K562 (cell line): ENCODE data around the gene RPLP2. TPM values are rescaled to one million over a fixed set of nuclear protein-coding genes. Genes with fewer than 3 reads are reported as not detected.
A peak's percentile ranks its signal among the peaks of the same experiment; 100 is the strongest.

Experiments
- ATAC-seq: fragments of 200-7000 bp; cut with Tn5 transposase; 3 replicates; pipeline ENCODE4 v1.9.1; 2020; ENCODE audit warnings: moderate library complexity
- BruUV-seq: library from RNA; stranded (reverse); fragments of 400-500 nt; replicated peaks from 2 replicates; lab custom pipeline; 2021; lab: Mats Ljungman, UMichigan
- CTCF ChIA-PET: fragments of 300-600 bp; formaldehyde crosslinking; extraction: SDS; loops from one replicate; lab custom pipeline; 2021; ENCODE audit warnings: low intra/inter-chr PET ratio; lab: Yijun Ruan, JAX
- POLR2A ChIA-PET: fragments of 300-600, 350-650 bp; sonication (Branson Sonifier 250); formaldehyde crosslinking; extraction: SDS; loops from one replicate; lab custom pipeline; 2021; ENCODE audit warnings: antibody characterized with exemption, inconsistent platforms; lab: Yijun Ruan, JAX
- DNase-seq, 4 experiments: peaks; one replicate each; pipeline versions ENCODE4 v3.0.0 to v3.0.0-alpha.2; 2011 to 2018; ENCODE audit warnings: low spot score in 3 of 4, mixed read lengths in 3 of 4; ENCODE audit errors: extremely low read depth in 1 of 4
- FAIRE-seq: peaks from 2 replicates; lab custom pipeline; 2011; peaks lifted over from hg19 to GRCh38; lab: Jason Lieb, UNC
- H2AFZ ChIP-seq: 2 replicates; pipeline ENCODE4 v1.6.0; 2011; ENCODE audit warnings: low read depth, low read length, control low read depth, inconsistent platforms
- H3K27ac ChIP-seq: fragments of 200-600 bp; 3 replicates; pipeline ENCODE4 v1.8.0; 2011; ENCODE audit warnings: low read depth, mild to moderate bottlenecking, control low read depth, inconsistent platforms, low read length, moderate library complexity, mixed read lengths; ENCODE audit errors: extremely low read depth
- H3K27me3 ChIP-seq, 2 experiments: fragments of 300-600 bp in 1 of 2; 2 replicates in 1 of 2; 3 replicates in 1 of 2; pipeline versions ENCODE4 v1.6.0 to v1.8.0; 2011; ENCODE audit warnings: inconsistent platforms in 2 of 2, low read length in 2 of 2, mild to moderate bottlenecking in 1 of 2, mixed read lengths in 1 of 2, moderate library complexity in 1 of 2; ENCODE audit not compliant: control insufficient read depth in 2 of 2, insufficient read depth in 2 of 2
- H3K36me3 ChIP-seq: fragments of 300-600 bp; 3 replicates; pipeline ENCODE4 v1.8.0; 2011; ENCODE audit warnings: mild to moderate bottlenecking, low read length, inconsistent platforms; ENCODE audit not compliant: control insufficient read depth, insufficient read depth
- H3K4me1 ChIP-seq, 2 experiments: fragments of 200-600 bp in 1 of 2; replicated peaks in 1 of 2; 2 replicates in 1 of 2; 3 replicates in 1 of 2; pipeline versions ENCODE4 v1.5.1 to v1.8.0; 2011; ENCODE audit warnings: inconsistent platforms in 2 of 2, low read length in 2 of 2, mild to moderate bottlenecking in 1 of 2, mixed read lengths in 1 of 2, moderate library complexity in 1 of 2; ENCODE audit not compliant: control insufficient read depth in 2 of 2, insufficient read depth in 2 of 2
- H3K4me2 ChIP-seq: 2 replicates; pipeline ENCODE4 v1.6.1; 2011; ENCODE audit warnings: low read length, control low read depth, inconsistent platforms, mixed read lengths; ENCODE audit not compliant: insufficient read depth
- H3K4me3 ChIP-seq: fragments of 200-600 bp; sonication (generic), shearing (Covaris generic); 2 replicates; pipeline ENCODE4 v1.5.1; 2016; ENCODE audit warnings: control low read depth, inconsistent platforms
- H3K79me2 ChIP-seq: fragments of 200-600 bp; 3 replicates; pipeline ENCODE4 v1.8.0; 2011; ENCODE audit warnings: low read length, inconsistent platforms; ENCODE audit not compliant: control insufficient read depth, insufficient read depth
- H3K9ac ChIP-seq, 2 experiments: 2 replicates each; pipeline versions ENCODE4 v1.6.0 to v1.6.1; 2011; ENCODE audit warnings: low read depth in 2 of 2, low read length in 2 of 2, control low read depth in 1 of 2, inconsistent platforms in 1 of 2, mild to moderate bottlenecking in 1 of 2, mixed read lengths in 1 of 2; ENCODE audit not compliant: insufficient read depth in 1 of 2
- H3K9me1 ChIP-seq: one replicate; pipeline ENCODE4 v1.6.0; 2011; ENCODE audit warnings: inconsistent platforms, mild to moderate bottlenecking, low read length, moderate library complexity; ENCODE audit not compliant: control insufficient read depth, insufficient read depth
- H3K9me3 ChIP-seq: replicated peaks from 2 replicates; pipeline ENCODE4 v1.5.1; 2011; ENCODE audit warnings: low read depth, low read length, inconsistent platforms; ENCODE audit not compliant: control insufficient read depth, insufficient read depth
- H4K20me1 ChIP-seq: replicated peaks from 2 replicates; pipeline ENCODE4 v1.6.1; 2011; ENCODE audit warnings: low read length, inconsistent platforms, mixed read lengths; ENCODE audit not compliant: control insufficient read depth, insufficient read depth
- EGR1 ChIP-seq: fragments of 450-650 bp; conservative IDR thresholded peaks from 2 replicates; pipeline ENCODE4 v1.6.1; 2017; ENCODE audit warnings: mild to moderate bottlenecking
- ZBTB34 ChIP-seq: fragments of 250-450 bp; sonication (Bioruptor Pico); IDR thresholded peaks from 2 replicates; pipeline ENCODE4 v1.8.0; 2021; ENCODE audit warnings: mild to moderate bottlenecking, moderate library complexity
- ZNF121 ChIP-seq: sonication (generic); formaldehyde crosslinking; conservative IDR thresholded peaks from 2 replicates; pipeline ENCODE4 v1.8.0; 2022; ENCODE audit warnings: missing genetic modification reagents
- WGBS: fragments of 100-300 bp; shearing (Covaris generic); methylation state at CpG from one replicate; pipeline ENCODE4 v1.1.6; 2016; ENCODE audit warnings: low coverage, mixed read lengths; ENCODE audit not compliant: insufficient coverage; ENCODE audit errors: missing lambda C conversion rate; 5-methylcytosine and 5-hydroxymethylcytosine counted together
- in situ Hi-C: fragments of 300-500 bp; cut with MboI; formaldehyde crosslinking; loops from 4 replicates; pipeline ENCODE4 v1.15.0; 2018; ENCODE audit warnings: inconsistent platforms, mixed read lengths
- intact Hi-C: fragments of 100-400 bp; cut with micrococcal nuclease; formaldehyde crosslinking; loops from 2 replicates; pipeline ENCODE4 v1.14.2; 2022
- polyA plus RNA-seq, 8 experiments: library from polyadenylated mRNA; depleted of rRNA in 4 of 8; stranded (reverse) in 5 of 8; unstranded in 3 of 8; fragments of >200 nt; fragmentation: Nextera tagmentation in 2 of 8; fragmentation: Illumina TruSeq in 1 of 8; extraction: Ambion mirVana in 2 of 8; extraction: Trizol in 1 of 8; gene quantifications; 2 replicates each; pipeline versions ENCODE4 v1.2.1 to v1.2.3, GENCODE V29; 2011 to 2014; ENCODE audit warnings: inconsistent platforms in 1 of 8, missing spikeins in 1 of 8
- total RNA-seq, 7 experiments: library from RNA; depleted of rRNA in 6 of 7; stranded (reverse); fragments of >200 nt in 6 of 7; fragmentation: Illumina TruSeq in 2 of 7; extraction: Trizol in 2 of 7; gene quantifications; 2 replicates each; pipeline versions ENCODE4 v1.2.1 to v1.2.3, GENCODE V29; 2011 to 2021; ENCODE audit warnings: low replicate concordance in 1 of 7

Gene RPLP2
- total and polyA plus RNA-seq, 9 of the 15 experiments (the other 6 are each of a cell fraction or from before 2014, with no cell fraction given) = 528 to 3,807 (median 1,633) TPM

GRCh38 chr11:766106-766935 is 43.4 kb upstream of the RPLP2 start (continued):
- TF ChIP-seq ZBTB34 (CRISPR knock-in tag) = no peak

GRCh38 chr11:766936-767210 is 42.9 kb upstream of the RPLP2 start:
- no peak for ATAC-seq
- no peaks in the 10 kb centered on the region for H3K27me3 ChIP-seq
- H3K9ac ChIP-seq = no peak overlapping the region
- H3K79me2 ChIP-seq = peaks cover 16% of the 10 kb centered on the region; the same call in 1 of the 3 replicates
- H3K4me2 ChIP-seq = no peak overlapping the region
- no TSS peak for BruUV-seq
- peak; percentile 82 for TF ChIP-seq ZNF121 (CRISPR knock-in tag)
- TF ChIP-seq EGR1 = no peak
- no peaks in the 10 kb centered on the region for H3K9me3 ChIP-seq
- ChIA-PET CTCF (no interaction called here), POLR2A (interaction anchor here (1.3 to 4.7 kb wide), 3 partner anchors 12 to 71 kb away, joined by 5 to 21 read pairs (median 5); partner anchors contain the start of genes DEAF1 and TMEM80)
- no peak overlapping the region for H3K27ac ChIP-seq
- peaks cover 8 to 55% of the 10 kb centered on the region in 2 experiments; a peak in 4 of 5 replicates for H3K4me1 ChIP-seq
- no peak for FAIRE-seq
- intact Hi-C loops (no loop called here), in situ Hi-C loops (no loop called here)
- peaks cover 81% of the 10 kb centered on the region for H3K36me3 ChIP-seq
- H3K4me3 ChIP-seq = no peak overlapping the region
- no peak for DNase-seq
- no peak overlapping the region for H2AFZ ChIP-seq
- peaks cover 6% of the 10 kb centered on the region for H3K9me1 ChIP-seq
- whole genome bisulfite sequencing = 100% methylated on average over 2 of the region's 2 CpGs
- H4K20me1 ChIP-seq = peaks cover 32% of the 10 kb centered on the region
